ENCODE data around the gene DCBLD1. TPM values are rescaled to one million over a fixed set of nuclear protein-coding genes. Genes with fewer than 3 reads are reported as not detected.

Gene DCBLD1
- total RNA-seq, 4 donors from 2014 or later, result 3.8 to 11.6 (median 7.9) TPM

DNA sequence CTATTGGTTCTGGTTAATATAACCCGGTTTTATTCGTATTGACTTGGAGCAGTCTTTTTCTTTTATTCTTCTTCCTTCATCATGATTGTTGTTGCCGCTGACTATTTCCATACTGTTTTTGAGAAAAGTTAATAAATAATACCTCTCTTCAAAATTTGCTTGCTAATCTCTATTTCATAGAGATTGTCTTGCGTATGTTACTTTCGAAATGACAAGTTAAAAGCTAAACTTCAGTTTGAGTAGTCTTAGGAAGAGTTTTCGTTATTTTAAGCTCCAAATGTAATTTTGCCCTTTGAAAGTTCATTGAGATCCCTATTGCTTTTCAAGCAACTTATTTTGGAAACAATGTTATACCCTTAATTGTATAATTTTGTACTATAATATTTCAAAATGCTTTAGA, 36.4 kb downstream of the DCBLD1 start:
- Histone ChIP-seq H3K9me3 (no peaks in the 10 kb centered on the region), H3K27ac (replicated peaks in 1 of 4) (no peak overlapping the region), H3K4me3 (no peak overlapping the region), H3K4me1 (no peaks in the 10 kb centered on the region), H3K36me3 (peaks cover 0 to 9% (median 2%) of the 10 kb centered on the region in 4 donors), H3K27me3 (no peaks in the 10 kb centered on the region)
- intact Hi-C loops (cut with DNase I), result no loop called here
- TF ChIP-seq POLR2AphosphoS5 (IDR thresholded peaks at IDR 0.05) (no peak), POLR2A (IDR thresholded peaks at IDR 0.05; ENCODE audit: low read depth) (no peak), EP300 (IDR thresholded peaks at IDR 0.05) (no peak)
- TF ChIP-seq, protein P1, sequence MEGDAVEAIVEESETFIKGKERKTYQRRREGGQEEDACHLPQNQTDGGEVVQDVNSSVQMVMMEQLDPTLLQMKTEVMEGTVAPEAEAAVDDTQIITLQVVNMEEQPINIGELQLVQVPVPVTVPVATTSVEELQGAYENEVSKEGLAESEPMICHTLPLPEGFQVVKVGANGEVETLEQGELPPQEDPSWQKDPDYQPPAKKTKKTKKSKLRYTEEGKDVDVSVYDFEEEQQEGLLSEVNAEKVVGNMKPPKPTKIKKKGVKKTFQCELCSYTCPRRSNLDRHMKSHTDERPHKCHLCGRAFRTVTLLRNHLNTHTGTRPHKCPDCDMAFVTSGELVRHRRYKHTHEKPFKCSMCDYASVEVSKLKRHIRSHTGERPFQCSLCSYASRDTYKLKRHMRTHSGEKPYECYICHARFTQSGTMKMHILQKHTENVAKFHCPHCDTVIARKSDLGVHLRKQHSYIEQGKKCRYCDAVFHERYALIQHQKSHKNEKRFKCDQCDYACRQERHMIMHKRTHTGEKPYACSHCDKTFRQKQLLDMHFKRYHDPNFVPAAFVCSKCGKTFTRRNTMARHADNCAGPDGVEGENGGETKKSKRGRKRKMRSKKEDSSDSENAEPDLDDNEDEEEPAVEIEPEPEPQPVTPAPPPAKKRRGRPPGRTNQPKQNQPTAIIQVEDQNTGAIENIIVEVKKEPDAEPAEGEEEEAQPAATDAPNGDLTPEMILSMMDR (IDR thresholded peaks at IDR 0.05), result no peak
- 96% methylated on average over 6 of the region's 6 CpGs for WGBS
- DNase-seq (ENCODE audit: extremely low spot score), result no peak

DNA sequence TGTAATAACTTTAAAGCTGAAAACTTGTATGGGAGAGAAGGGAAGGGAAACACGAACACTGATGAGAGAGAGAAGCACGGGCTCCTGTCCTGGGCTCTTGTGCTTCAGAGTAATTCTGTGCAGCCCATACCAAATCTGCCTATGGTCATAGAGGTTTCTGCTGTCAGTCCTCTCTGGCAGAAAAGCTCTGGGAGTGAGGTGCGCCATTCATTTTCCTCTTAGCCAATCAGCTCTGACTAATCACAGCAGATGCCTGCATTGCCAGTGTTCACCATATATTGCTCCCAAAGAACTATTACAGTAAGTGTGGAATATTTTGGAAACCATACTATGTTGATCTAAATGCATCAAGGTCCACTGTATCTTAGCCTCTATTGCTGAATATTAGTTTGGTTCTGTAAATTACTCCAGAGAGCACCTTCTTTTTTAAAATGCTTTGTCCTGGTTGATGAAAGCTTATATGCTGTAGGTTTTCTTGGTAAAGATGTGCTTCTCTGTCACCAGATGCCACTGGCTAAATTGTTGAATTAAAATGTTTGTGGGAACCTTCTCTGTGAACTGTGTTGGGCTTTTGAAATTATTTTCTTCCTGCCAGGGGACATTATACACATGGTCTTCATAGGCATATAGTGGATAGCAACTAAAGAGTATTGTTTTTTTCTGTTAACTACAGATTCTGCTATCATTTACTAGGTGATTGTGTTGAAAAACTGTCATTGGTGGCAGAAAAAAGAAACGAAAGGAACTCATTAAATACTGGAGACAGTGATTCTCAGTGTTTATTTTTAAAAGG, 38.3 kb downstream of the DCBLD1 start:
- H3K9me3 ChIP-seq, result no peaks in the 10 kb centered on the region
- H3K4me1 ChIP-seq, result no peaks in the 10 kb centered on the region
- 81% methylated on average over 4 of the region's 4 CpGs for WGBS
- TF ChIP-seq POLR2AphosphoS5 (IDR thresholded peaks at IDR 0.05), result no peak
- TF ChIP-seq POLR2A (IDR thresholded peaks at IDR 0.05; ENCODE audit: low read depth), result no peak
- TF ChIP-seq EP300 (IDR thresholded peaks at IDR 0.05), result no peak
- TF ChIP-seq, protein P1 (IDR thresholded peaks at IDR 0.05), result no peak
- H3K36me3 ChIP-seq, result peaks cover 0 to 9% (median 2%) of the 10 kb centered on the region in 4 donors
- no peak overlapping the region for H3K27ac ChIP-seq (replicated peaks in 1 of 4)
- intact Hi-C loops (cut with DNase I), result no loop called here
- H3K27me3 ChIP-seq, result no peaks in the 10 kb centered on the region
- H3K4me3 ChIP-seq, result no peak overlapping the region
- DNase-seq (ENCODE audit: extremely low spot score), result no peak

DNA sequence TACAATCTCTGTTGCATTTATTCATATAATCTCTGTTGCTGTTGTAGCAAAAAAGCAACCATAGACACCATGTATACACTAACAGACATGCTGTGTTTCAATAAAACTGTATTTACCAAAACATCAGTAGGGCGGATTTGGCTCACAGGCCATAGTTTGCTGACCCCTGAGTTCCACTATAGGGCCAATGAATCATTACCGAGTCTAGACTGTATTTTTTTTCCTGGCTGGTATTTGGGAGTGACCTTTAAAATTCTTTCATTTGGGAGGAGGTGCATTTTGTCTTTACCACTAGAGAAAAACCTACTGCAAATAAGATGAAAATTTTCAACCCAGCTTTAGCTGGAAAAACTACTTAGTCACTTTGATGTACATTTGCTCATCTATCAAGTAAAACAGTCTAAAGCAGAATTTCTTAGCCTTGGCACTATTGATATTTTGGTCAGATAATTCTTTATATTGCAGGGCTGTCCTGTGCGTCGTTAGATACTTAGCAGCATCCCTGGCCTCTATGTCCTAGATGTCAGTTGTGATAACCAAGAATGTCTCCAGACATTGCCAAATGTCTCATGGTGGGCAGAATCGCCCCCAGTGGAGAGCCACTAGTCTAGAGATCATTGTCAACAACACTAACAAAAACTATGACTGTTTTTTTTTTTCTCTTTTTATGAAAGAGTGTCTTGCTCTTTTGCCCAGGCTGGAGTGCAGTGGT, 39.5 kb downstream of the DCBLD1 start:
- H3K27ac ChIP-seq (replicated peaks in 1 of 4), result no peak overlapping the region
- no peaks in the 10 kb centered on the region for H3K27me3 ChIP-seq
- H3K36me3 ChIP-seq, result peaks cover 0 to 9% (median 2%) of the 10 kb centered on the region in 4 donors
- no peaks in the 10 kb centered on the region for H3K9me3 ChIP-seq
- DNase-seq (ENCODE audit: extremely low spot score), result no peak
- WGBS, result 88% methylated on average over 5 of the region's 5 CpGs
- H3K4me3 ChIP-seq, result no peak overlapping the region
- TF ChIP-seq POLR2AphosphoS5 (IDR thresholded peaks at IDR 0.05), result no peak
- TF ChIP-seq, protein P1 (IDR thresholded peaks at IDR 0.05), result no peak
- TF ChIP-seq POLR2A (IDR thresholded peaks at IDR 0.05; ENCODE audit: low read depth), result no peak
- no peak for TF ChIP-seq EP300 (IDR thresholded peaks at IDR 0.05)
- intact Hi-C loops (cut with DNase I), result no loop called here
- H3K4me1 ChIP-seq, result no peaks in the 10 kb centered on the region

DNA sequence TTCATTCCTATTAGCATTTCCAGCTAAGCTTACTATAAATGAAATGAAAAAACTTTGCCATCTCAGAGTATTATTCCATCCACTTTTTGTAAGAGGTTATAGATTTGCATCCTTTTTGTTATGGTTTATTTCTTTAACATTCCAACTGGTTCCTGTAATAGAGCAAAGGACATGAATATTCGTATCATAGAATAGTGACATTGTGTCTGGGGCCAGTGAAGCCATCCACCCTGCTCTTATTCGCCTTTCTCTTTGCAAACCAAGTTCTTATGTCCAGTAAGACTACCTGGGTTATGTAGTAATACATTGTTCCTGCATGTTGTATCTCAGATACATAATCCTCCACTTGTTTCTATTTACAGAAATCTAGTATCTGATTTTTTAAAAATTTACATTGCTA, 43.1 kb downstream of the DCBLD1 start:
- DNase-seq (ENCODE audit: extremely low spot score), result no peak
- no peaks in the 10 kb centered on the region for H3K27me3 ChIP-seq
- TF ChIP-seq, protein P1 (IDR thresholded peaks at IDR 0.05), result no peak
- no peak for TF ChIP-seq EP300 (IDR thresholded peaks at IDR 0.05)
- H3K9me3 ChIP-seq, result no peaks in the 10 kb centered on the region
- no peak overlapping the region for H3K4me3 ChIP-seq
- intact Hi-C loops (cut with DNase I), result no loop called here
- no peak overlapping the region for H3K27ac ChIP-seq (replicated peaks in 1 of 4)
- 89% methylated on average over 2 of the region's 2 CpGs for WGBS
- H3K4me1 ChIP-seq, result no peaks in the 10 kb centered on the region
- peaks cover 0 to under 1% (median 0%) of the 10 kb centered on the region in 4 donors for H3K36me3 ChIP-seq
